Right forelimb (tissue), 1 donor: ENCODE measurements around the gene ATP6V1B1.

Experiments used
- DNase-seq: peaks from one replicate; pipeline ENCODE4 v3.0.0-alpha.2; 2018

The ATP6V1B1 gene

GRCh38 chr2:70902067-70902442, 33.6 kb upstream of the ATP6V1B1 start:
- no peak for DNase-seq

- DNase-seq = no peak
Observed at GRCh38 chr2:70902579-70902978, 33.1 kb upstream of the ATP6V1B1 start.

- no peak for DNase-seq
Observed at GRCh38 chr2:70903171-70903570, 32.5 kb upstream of the ATP6V1B1 start.

GRCh38 chr2:70903641-70904340, 31.9 kb upstream of the ATP6V1B1 start:
- DNase-seq = no peak

GRCh38 chr2:70904371-70905216, 31.1 kb upstream of the ATP6V1B1 start:
- DNase-seq = no peak

GRCh38 chr2:70905443-70906421, 30.0 kb upstream of the ATP6V1B1 start:
- DNase-seq = peak; percentile 21

- peak; percentile 44 for DNase-seq
Observed at GRCh38 chr2:70906439-70907005, 29.2 kb upstream of the ATP6V1B1 start.

GRCh38 chr2:70907130-70908057, 28.3 kb upstream of the ATP6V1B1 start:
- DNase-seq = peak; percentile 69

- no peak for DNase-seq
Observed at GRCh38 chr2:70916291-70916690, 19.4 kb upstream of the ATP6V1B1 start.

GRCh38 chr2:70918016-70918415, 17.7 kb upstream of the ATP6V1B1 start:
- DNase-seq = peak; percentile 12

GRCh38 chr2:70919672-70920366, 15.9 kb upstream of the ATP6V1B1 start:
- peak; percentile 83 for DNase-seq

- DNase-seq = peak; percentile 16
Observed at GRCh38 chr2:70920367-70920715, 15.4 kb upstream of the ATP6V1B1 start.

- DNase-seq = no peak
Observed at GRCh38 chr2:70921031-70921430, 14.7 kb upstream of the ATP6V1B1 start.

GRCh38 chr2:70921839-70922234, 13.9 kb upstream of the ATP6V1B1 start:
- DNase-seq = no peak

GRCh38 chr2:70922235-70923234, 13.2 kb upstream of the ATP6V1B1 start:
- peak; percentile 54 for DNase-seq

GRCh38 chr2:70923378-70924015, 12.2 kb upstream of the ATP6V1B1 start:
- peak; percentile 34 for DNase-seq

- DNase-seq = peak; percentile 9
Observed at GRCh38 chr2:70926042-70926441, 9.7 kb upstream of the ATP6V1B1 start.

- DNase-seq = peak; percentile 5
Observed at GRCh38 chr2:70927138-70927537, 8.6 kb upstream of the ATP6V1B1 start.

GRCh38 chr2:70927641-70928040, 8.1 kb upstream of the ATP6V1B1 start:
- DNase-seq = peak; percentile 26
